Fibroblast of lung (primary cell): ENCODE measurements around the gene LARP6. TPM values are rescaled to one million over a fixed set of nuclear protein-coding genes. Genes with fewer than 3 reads are reported as not detected.
A peak's percentile ranks its signal among the peaks of the same experiment; 100 is the strongest.

Experiments
- DNase-seq, 2 donors: peaks; one replicate each; pipeline versions ENCODE4 v3.0.0 to v3.0.0-alpha.2; 2010; ENCODE audit warnings: low read depth in 2 of 2
- H2AFZ ChIP-seq: 2 replicates; pipeline ENCODE4 v1.5.1; 2012; ENCODE audit warnings: low read length, control low read depth, inconsistent platforms
- H3K27ac ChIP-seq: 2 replicates; pipeline ENCODE4 v1.5.1; 2011; ENCODE audit warnings: low read length, control low read depth; ENCODE audit not compliant: insufficient read depth
- H3K27me3 ChIP-seq: 2 replicates; pipeline ENCODE4 v1.5.1; 2011; ENCODE audit warnings: mild to moderate bottlenecking, low read length; ENCODE audit not compliant: control insufficient read depth, insufficient read depth
- H3K36me3 ChIP-seq: 2 replicates; pipeline ENCODE4 v1.5.1; 2011; ENCODE audit warnings: low read length; ENCODE audit not compliant: control insufficient read depth, insufficient read depth
- H3K4me1 ChIP-seq: 2 replicates; pipeline ENCODE4 v1.5.1; 2011; ENCODE audit warnings: low read length; ENCODE audit not compliant: control insufficient read depth, insufficient read depth; ENCODE audit errors: extremely low read depth
- H3K4me2 ChIP-seq: 2 replicates; pipeline ENCODE4 v1.5.1; 2011; ENCODE audit warnings: low read length, control low read depth; ENCODE audit not compliant: insufficient read depth; ENCODE audit errors: extremely low read depth
- H3K4me3 ChIP-seq, 4 experiments: fragments of 200-600 bp in 1 of 4; sonication (generic) in 1 of 4; replicated peaks in 1 of 4; 2 replicates each; pipeline ENCODE4 v1.5.1; 2011 to 2016; ENCODE audit warnings: low read length in 4 of 4, low read depth in 3 of 4, mild to moderate bottlenecking in 3 of 4, control low read depth in 2 of 4, inconsistent platforms in 1 of 4, mixed read lengths in 1 of 4; ENCODE audit not compliant: insufficient read depth in 1 of 4; ENCODE audit errors: control extremely low read depth in 1 of 4
- H3K79me2 ChIP-seq: 2 replicates; pipeline ENCODE4 v1.5.1; 2012; ENCODE audit warnings: mild to moderate bottlenecking, low read length, inconsistent platforms; ENCODE audit not compliant: control insufficient read depth, insufficient read depth
- H3K9ac ChIP-seq: 2 replicates; pipeline ENCODE4 v1.5.1; 2011; ENCODE audit warnings: mild to moderate bottlenecking, low read length, control low read depth; ENCODE audit not compliant: insufficient read depth
- H3K9me3 ChIP-seq: 2 replicates; pipeline ENCODE4 v1.5.1; 2012; ENCODE audit warnings: low read depth, low read length; ENCODE audit not compliant: control insufficient read depth, insufficient read depth
- H4K20me1 ChIP-seq: 2 replicates; pipeline ENCODE4 v1.5.1; 2011; ENCODE audit warnings: low read length; ENCODE audit not compliant: control insufficient read depth, insufficient read depth; ENCODE audit errors: extremely low read depth
- CTCF ChIP-seq, 2 donors: IDR thresholded peaks in 1 of 2; conservative IDR thresholded peaks in 1 of 2; 1 replicate in 1 of 2; 2 replicates in 1 of 2; pipeline ENCODE4 v1.5.1; 2011 to 2012; ENCODE audit warnings: low read length in 2 of 2, control low read depth in 1 of 2, inconsistent platforms in 1 of 2, low read depth in 1 of 2, mild to moderate bottlenecking in 1 of 2
- EZH2 ChIP-seq: IDR thresholded peaks from 2 replicates; pipeline ENCODE4 v1.5.1; 2012; ENCODE audit warnings: low read length, control low read depth, mild to moderate bottlenecking; ENCODE audit errors: missing control alignments
- polyA plus RNA-seq, 2 donors: library from polyadenylated mRNA; depleted of rRNA in 1 of 2; stranded (reverse) in 1 of 2; unstranded in 1 of 2; fragments of >200 nt; gene quantifications; 2 replicates each; pipeline ENCODE4 v1.2.1, GENCODE V29; 2011 to 2012; ENCODE audit warnings: missing spikeins in 1 of 2
- total RNA-seq: library from RNA; depleted of rRNA; stranded (reverse); fragments of >200 nt; gene quantifications from 2 replicates; pipeline ENCODE4 v1.2.1, GENCODE V29; 2014

Gene LARP6
- total and polyA plus RNA-seq, 2 donors (not counting 1 experiment from before 2014, with no cell fraction given) = 108 to 160 TPM

- Histone ChIP-seq H4K20me1 (no peaks in the 10 kb centered on the region), H3K4me3 (peak within 1 kb of the TSS; percentile 77 to 99 (median 89)), H3K4me1 (peaks cover 3% of the 10 kb centered on the region), H3K9ac (peak within 1 kb of the TSS; percentile 70), H2AFZ (peak within 1 kb of the TSS; percentile 96), H3K4me2 (peak within 1 kb of the TSS; percentile 78), H3K27me3 (no peaks in the 10 kb centered on the region), H3K9me3 (no peaks in the 10 kb centered on the region), H3K27ac (peak within 1 kb of the TSS; percentile 95), H3K36me3 (no peaks in the 10 kb centered on the region), H3K79me2 (peaks cover 21% of the 10 kb centered on the region)
- TF ChIP-seq EZH2 (no peak), CTCF (conservative IDR thresholded peaks at IDR 0.05 in 1 of 2, IDR thresholded peaks at IDR 0.05 in 1 of 2; ENCODE audit: low read depth in 1 of 2, low read length in 2 of 2) (no peak)
- DNase-seq = peak; percentile 95 to 97
Observed at GRCh38 chr15:70892002-70892911, 38.3 kb upstream of the LARP6 start, which contains the start of the genes LRRC49 and THAP10. TSS of gene LRRC49 (plus strand) at chr15:70892826. CDS start at chr15:70892895, 69 bp downstream. TSS of gene THAP10 (minus strand) at chr15:70892433. CDS start at chr15:70892272, 161 bp downstream.

- Histone ChIP-seq H3K4me1 (peaks cover 15% of the 10 kb centered on the region), H3K79me2 (no peaks in the 10 kb centered on the region), H3K4me3 (no peak overlapping the region), H3K9ac (no peak overlapping the region), H3K36me3 (no peaks in the 10 kb centered on the region), H3K27ac (no peak overlapping the region), H3K9me3 (no peaks in the 10 kb centered on the region), H3K4me2 (peak overlapping the region; percentile 35), H3K27me3 (no peaks in the 10 kb centered on the region), H2AFZ (no peak overlapping the region), H4K20me1 (no peaks in the 10 kb centered on the region)
- TF ChIP-seq EZH2 (no peak), CTCF (conservative IDR thresholded peaks at IDR 0.05 in 1 of 2, IDR thresholded peaks at IDR 0.05 in 1 of 2; ENCODE audit: low read depth in 1 of 2, low read length in 2 of 2) (no peak)
- DNase-seq = peak in 1 of 2 donors; percentile 57
Observed at GRCh38 chr15:70882361-70882760, 28.4 kb upstream of the LARP6 start.

- TF ChIP-seq CTCF (conservative IDR thresholded peaks at IDR 0.05 in 1 of 2, IDR thresholded peaks at IDR 0.05 in 1 of 2; ENCODE audit: low read depth in 1 of 2, low read length in 2 of 2) (no peak), EZH2 (no peak)
- Histone ChIP-seq H3K4me1 (peaks cover 15% of the 10 kb centered on the region), H3K9me3 (no peaks in the 10 kb centered on the region), H3K9ac (no peak overlapping the region), H3K79me2 (no peaks in the 10 kb centered on the region), H3K4me2 (no peak overlapping the region), H3K36me3 (no peaks in the 10 kb centered on the region), H2AFZ (no peak overlapping the region), H3K27me3 (no peaks in the 10 kb centered on the region), H3K27ac (no peak overlapping the region), H4K20me1 (no peaks in the 10 kb centered on the region), H3K4me3 (no peak overlapping the region)
- DNase-seq = peak in 1 of 2 donors; percentile 26
Observed at GRCh38 chr15:70880781-70881180, 26.8 kb upstream of the LARP6 start.
